Upper lobe of left lung (tissue), 6 donors: ENCODE measurements around the gene MNS1. TPM values are rescaled to one million over a fixed set of nuclear protein-coding genes. Genes with fewer than 3 reads are reported as not detected.

Experiments
- ATAC-seq, 2 donors: fragments of 200-7000 bp; cut with Tn5 transposase; one replicate each; pipeline ENCODE4 v1.9.1; 2022; ENCODE audit warnings: mild to moderate bottlenecking in 2 of 2, moderate library complexity in 2 of 2; ENCODE audit not compliant: low FRiP score in 2 of 2
- DNase-seq, 2 donors: peaks; one replicate each; pipeline ENCODE4 v3.0.0-alpha.2; 2019 to 2020
- H3K27ac ChIP-seq, 4 donors: fragments of 200-600 bp; sonication (generic); one replicate each; pipeline ENCODE4 v1.5.1; 2016 to 2019
- H3K27me3 ChIP-seq, 4 donors: fragments of 200-600 bp; sonication (generic); one replicate each; pipeline ENCODE4 v1.5.1; 2017 to 2019
- H3K36me3 ChIP-seq, 4 donors: fragments of 200-600 bp; sonication (generic); one replicate each; pipeline ENCODE4 v1.5.1; 2016 to 2019
- H3K4me1 ChIP-seq, 4 donors: fragments of 200-600 bp; sonication (generic); one replicate each; pipeline ENCODE4 v1.5.1; 2018 to 2019
- H3K4me3 ChIP-seq, 4 donors: fragments of 200-600 bp; sonication (generic); one replicate each; pipeline ENCODE4 v1.5.1; 2017 to 2019; ENCODE audit warnings: mild to moderate bottlenecking in 2 of 4, moderate library complexity in 1 of 4
- H3K9me3 ChIP-seq, 4 donors: fragments of 200-600 bp; sonication (generic); one replicate each; pipeline ENCODE4 v1.5.1; 2018 to 2019
- CTCF ChIP-seq, 6 experiments: fragments of 450-650 bp in 4 of 6; fragments of 200-600 bp in 2 of 6; sonication (generic) in 2 of 6; IDR thresholded peaks; one replicate each; pipeline ENCODE4 v1.5.1; 2016 to 2019; ENCODE audit warnings: antibody characterized with exemption in 6 of 6
- EP300 ChIP-seq, 4 donors: sonication (generic); formaldehyde crosslinking; IDR thresholded peaks; one replicate each; pipeline ENCODE4 v1.5.1; 2017; ENCODE audit warnings: antibody characterized with exemption in 4 of 4, control low read depth in 2 of 4
- POLR2A ChIP-seq, 4 donors: fragments of 450-650 bp; IDR thresholded peaks; one replicate each; pipeline ENCODE4 v1.5.1; 2016 to 2017; ENCODE audit warnings: antibody characterized with exemption in 4 of 4, mild to moderate bottlenecking in 2 of 4
- POLR2AphosphoS5 ChIP-seq, 2 donors: sonication (generic); formaldehyde crosslinking; IDR thresholded peaks; one replicate each; pipeline ENCODE4 v1.5.1; 2017; ENCODE audit warnings: antibody characterized with exemption in 2 of 2
- WGBS, 2 donors: methylation state at CpG; one replicate each; pipeline ENCODE4 v1.1.5; 2017 to 2018; 5-methylcytosine and 5-hydroxymethylcytosine counted together
- total RNA-seq, 6 donors: library from RNA; depleted of rRNA in 4 of 6; stranded (reverse); fragments of >200 nt in 4 of 6; gene quantifications; one replicate each; pipeline versions ENCODE4 v1.1.0 to v1.2.1, GENCODE V29; 2016 to 2021
- donor health status: DM: no; HTN: no; CAD: no; lungs with moderate emphysema.
- donor health status: DM: no; HTN: yes; CAD: no; lungs with severe emphysema.

Gene MNS1
- total RNA-seq, 6 donors from 2014 or later: 0.43 to 15.7 (median 3.0) TPM

- 90 to 95% methylated on average over 2 of the region's 2 CpGs for WGBS, 2 donors
- H3K27me3 ChIP-seq: no peaks in the 10 kb centered on the region
These were observed 74.1 kb downstream of the MNS1 start for GRCh38 chr15:56390739-56391267.

GRCh38 chr15:56385908-56386307, 79.0 kb downstream of the MNS1 start:
- H3K27me3 ChIP-seq: no peaks in the 10 kb centered on the region
- no peak for TF ChIP-seq POLR2A (IDR thresholded peaks at IDR 0.05)
- no peak for TF ChIP-seq CTCF (IDR thresholded peaks at IDR 0.05)
- no peak for TF ChIP-seq EP300 (IDR thresholded peaks at IDR 0.05)
- TF ChIP-seq POLR2AphosphoS5 (IDR thresholded peaks at IDR 0.05): no peak
- DNase-seq (no peak), ATAC-seq (no peak)
- no peaks in the 10 kb centered on the region for H3K36me3 ChIP-seq
- H3K4me3 ChIP-seq: no peak overlapping the region
- no peaks in the 10 kb centered on the region for H3K9me3 ChIP-seq
- WGBS, 2 donors: 86% methylated on average over 3 of the region's 3 CpGs
- no peak overlapping the region for H3K27ac ChIP-seq
- no peaks in the 10 kb centered on the region for H3K4me1 ChIP-seq

More at GRCh38 chr15:56390739-56391267, 74.1 kb downstream of the MNS1 start:
- Histone ChIP-seq H3K36me3 (no peaks in the 10 kb centered on the region), H3K4me3 (no peak overlapping the region), H3K27ac (no peak overlapping the region), H3K9me3 (no peaks in the 10 kb centered on the region), H3K4me1 (no peaks in the 10 kb centered on the region)
- DNase-seq (no peak), ATAC-seq (no peak)
- no peak for TF ChIP-seq CTCF (IDR thresholded peaks at IDR 0.05)
- no peak for TF ChIP-seq POLR2A (IDR thresholded peaks at IDR 0.05)
- TF ChIP-seq POLR2AphosphoS5 (IDR thresholded peaks at IDR 0.05): no peak
- TF ChIP-seq EP300 (IDR thresholded peaks at IDR 0.05): no peak

- Histone ChIP-seq H3K27me3 (no peaks in the 10 kb centered on the region), H3K27ac (no peak overlapping the region), H3K36me3 (no peaks in the 10 kb centered on the region), H3K9me3 (no peaks in the 10 kb centered on the region), H3K4me3 (no peak overlapping the region), H3K4me1 (no peaks in the 10 kb centered on the region)
- no peak for DNase-seq
- ATAC-seq: no peak
- 100% methylated on average over 2 to 3 of the region's 3 CpGs for WGBS, 2 donors
- no peak for TF ChIP-seq EP300 (IDR thresholded peaks at IDR 0.05)
- TF ChIP-seq CTCF (IDR thresholded peaks at IDR 0.05): no peak
- TF ChIP-seq POLR2A (IDR thresholded peaks at IDR 0.05): no peak
- TF ChIP-seq POLR2AphosphoS5 (IDR thresholded peaks at IDR 0.05): no peak
These were observed 81.9 kb downstream of the MNS1 start for GRCh38 chr15:56383010-56383409.

Other genes with a start within 250 kb of the MNS1 start
- 10 to 100 TPM in 4 of 6 donors, 1 to 10 TPM in 2; 8.0 to 17.9 (median 12.5) TPM for gene RFX7, start 221.3 kb downstream of the MNS1 start, total RNA-seq
- gene TEX9, start 99.7 kb downstream of the MNS1 start, total RNA-seq: 10 to 100 TPM in 2 of 6 donors, 1 to 10 TPM in 4; 1.6 to 36.4 (median 6.8) TPM